A673 (cell line): Measurements from ENCODE around the gene BRCA1. TPM values are rescaled to one million over a fixed set of nuclear protein-coding genes. Genes with fewer than 3 reads are reported as not detected.

Experiments used
- BruUV-seq: library from RNA; stranded (reverse); fragments of 400-500 nt; replicated peaks from 2 replicates; lab custom pipeline; 2021; lab: Mats Ljungman, UMichigan
- CTCF ChIA-PET: fragments of 300-600 bp; sonication (Branson Sonifier 250); formaldehyde crosslinking; loops from one replicate; lab custom pipeline; 2022; ENCODE audit warnings: antibody characterized with exemption; lab: Charles Lee
- POLR2A ChIA-PET: fragments of 300-600 bp; sonication (Branson Sonifier 250); formaldehyde crosslinking; loops from one replicate; lab custom pipeline; 2022; ENCODE audit warnings: antibody characterized with exemption; ENCODE audit not compliant: low non-redundant PET; lab: Charles Lee
- DNase-seq: peaks from one replicate; pipeline ENCODE4 v3.0.0-alpha.2; 2015; ENCODE audit warnings: low spot score
- H3K27ac ChIP-seq: fragments of 200-600 bp; sonication (generic); 2 replicates; pipeline ENCODE4 v1.5.1; 2016; ENCODE audit warnings: mixed run types, low read depth, mild to moderate bottlenecking, mixed read lengths, antibody characterized with exemption, low read length; ENCODE audit not compliant: poor library complexity, severe bottlenecking
- H3K27me3 ChIP-seq: fragments of 200-600 bp; sonication (generic); replicated peaks from 2 replicates; pipeline ENCODE4 v1.6.1; 2017; ENCODE audit warnings: mixed run types, low read depth, mild to moderate bottlenecking, mixed read lengths, antibody characterized with exemption, low read length; ENCODE audit not compliant: insufficient read depth, poor library complexity
- H3K36me3 ChIP-seq: fragments of 200-600 bp; sonication (generic); 2 replicates; pipeline ENCODE4 v1.6.1; 2016; ENCODE audit warnings: mixed run types, mild to moderate bottlenecking, mixed read lengths, antibody characterized with exemption, low read length; ENCODE audit not compliant: insufficient read depth, poor library complexity, severe bottlenecking
- H3K4me1 ChIP-seq: fragments of 200-600 bp; sonication (generic); 2 replicates; pipeline ENCODE4 v1.6.1; 2017; ENCODE audit warnings: mixed run types, mild to moderate bottlenecking, mixed read lengths, antibody characterized with exemption, low read length; ENCODE audit not compliant: insufficient read depth, poor library complexity, severe bottlenecking
- H3K4me3 ChIP-seq: fragments of 200-600 bp; sonication (generic); 2 replicates; pipeline ENCODE4 v1.5.1; 2016; ENCODE audit warnings: low read depth, mixed run types, mild to moderate bottlenecking, mixed read lengths, low read length; ENCODE audit not compliant: poor library complexity, severe bottlenecking
- H3K9me3 ChIP-seq: fragments of 200-600 bp; sonication (generic); 2 replicates; pipeline ENCODE4 v1.6.1; 2016; ENCODE audit warnings: mixed run types, low read depth, mild to moderate bottlenecking, mixed read lengths, antibody characterized with exemption, low read length; ENCODE audit not compliant: poor library complexity, severe bottlenecking
- CTCF ChIP-seq: fragments of 300-800, 200-600 bp; sonication (generic); conservative IDR thresholded peaks from 2 replicates; pipeline ENCODE4 v1.5.1; 2017; ENCODE audit warnings: low read depth, mild to moderate bottlenecking, antibody characterized with exemption, low read length, moderate library complexity, mixed read lengths
- EZH2 ChIP-seq: fragments of 200-600 bp; sonication (generic); IDR thresholded peaks from 2 replicates; pipeline ENCODE4 v1.6.1; 2017; ENCODE audit warnings: borderline replicate concordance, low read depth, mild to moderate bottlenecking, mixed read lengths, antibody characterized with exemption, low read length; ENCODE audit not compliant: poor library complexity, severe bottlenecking
- intact Hi-C: fragments of 100-400 bp; cut with micrococcal nuclease; formaldehyde crosslinking; loops from one replicate; pipeline ENCODE4 v1.10.0; 2022; ENCODE audit not compliant: unreplicated experiment
- total RNA-seq: library from RNA; stranded (reverse); gene quantifications from 2 replicates; pipeline ENCODE4 v1.2.3, GENCODE V29; 2021

Gene BRCA1
- total RNA-seq, 1 experiment from 2014 or later, result 24.2 TPM

- no peaks in the 10 kb centered on the region for H3K4me1 ChIP-seq
- no peak overlapping the region for H3K4me3 ChIP-seq
- H3K9me3 ChIP-seq, result no peaks in the 10 kb centered on the region
- POLR2A ChIA-PET, result no interaction called here
- no TSS peak for BruUV-seq
- TF ChIP-seq CTCF (no peak), EZH2 (no peak)
- H3K36me3 ChIP-seq, result no peaks in the 10 kb centered on the region
- intact Hi-C loops, result no loop called here
- H3K27ac ChIP-seq, result no peak overlapping the region
- no peak for DNase-seq
- H3K27me3 ChIP-seq, result no peaks in the 10 kb centered on the region
- CTCF ChIA-PET, result interaction anchor here (0.7 kb wide), 1 partner anchor 21 kb away, joined by 3 read pairs; no protein-coding TSS in a partner anchor
These were observed 94.9 kb downstream of the BRCA1 start for GRCh38 chr17:43030137-43030767.

- no peak for TF ChIP-seq CTCF
- TF ChIP-seq EZH2, result no peak
- CTCF ChIA-PET, result no interaction called here
- H3K9me3 ChIP-seq, result no peaks in the 10 kb centered on the region
- POLR2A ChIA-PET, result no interaction called here
- no peak overlapping the region for H3K4me3 ChIP-seq
- H3K4me1 ChIP-seq, result no peaks in the 10 kb centered on the region
- no peak for DNase-seq
- no peak overlapping the region for H3K27ac ChIP-seq
- H3K27me3 ChIP-seq, result no peaks in the 10 kb centered on the region
- no TSS peak for BruUV-seq
- no peaks in the 10 kb centered on the region for H3K36me3 ChIP-seq
- intact Hi-C loops, result loop anchor here (10.0 kb wide), 1 partner anchor 96 kb away; the partner anchor contains the start of gene BRCA1
These were observed 96.8 kb downstream of the BRCA1 start for GRCh38 chr17:43028221-43028861.

GRCh38 chr17:43027091-43028032 lies 97.8 kb downstream of the BRCA1 start:
- no peak for TF ChIP-seq EZH2
- TF ChIP-seq CTCF, result no peak
- ChIA-PET POLR2A (no interaction called here), CTCF (no interaction called here)
- intact Hi-C loops, result loop anchor here (10.0 kb wide), 1 partner anchor 97 kb away; the partner anchor contains the start of gene BRCA1
- H3K4me3 ChIP-seq, result no peak overlapping the region
- no peaks in the 10 kb centered on the region for H3K36me3 ChIP-seq
- no peaks in the 10 kb centered on the region for H3K27me3 ChIP-seq
- DNase-seq, result no peak
- no TSS peak for BruUV-seq
- H3K4me1 ChIP-seq, result no peaks in the 10 kb centered on the region
- no peak overlapping the region for H3K27ac ChIP-seq
- H3K9me3 ChIP-seq, result no peaks in the 10 kb centered on the region
